Loucy (cell line): Measurements from ENCODE around the gene ZNF831.

Source experiments
- CTCF ChIP-seq: fragments of 200-600 bp; sonication (generic); conservative IDR thresholded peaks from 2 replicates; pipeline ENCODE4 v1.5.1; 2014; ENCODE audit warnings: mild to moderate bottlenecking, antibody characterized with exemption, low read length
- EZH2phosphoT487 ChIP-seq: fragments of 200-600 bp; IDR thresholded peaks from 2 replicates; pipeline ENCODE4 v1.6.1; 2018; ENCODE audit warnings: antibody characterized with exemption, mild to moderate bottlenecking, moderate library complexity, borderline replicate concordance

- TF ChIP-seq CTCF (no peak), EZH2phosphoT487 (no peak)
Measured at GRCh38 chr20:59150821-59151251, 12.8 kb upstream of the ZNF831 start.
